22Rv1 (cell line): ENCODE data around the gene NLRP6.

Experiments
- ZFX ChIP-seq: fragments of 450-650 bp; IDR thresholded peaks from 2 replicates; pipeline ENCODE4 v1.6.1; 2017; ENCODE audit warnings: antibody characterized with exemption, borderline replicate concordance
- TF ChIP-seq, protein P1 (sequence below): fragments of 450-650 bp; IDR thresholded peaks from 2 replicates; pipeline ENCODE4 v1.5.1; 2017; ENCODE audit warnings: mild to moderate bottlenecking

DNA sequence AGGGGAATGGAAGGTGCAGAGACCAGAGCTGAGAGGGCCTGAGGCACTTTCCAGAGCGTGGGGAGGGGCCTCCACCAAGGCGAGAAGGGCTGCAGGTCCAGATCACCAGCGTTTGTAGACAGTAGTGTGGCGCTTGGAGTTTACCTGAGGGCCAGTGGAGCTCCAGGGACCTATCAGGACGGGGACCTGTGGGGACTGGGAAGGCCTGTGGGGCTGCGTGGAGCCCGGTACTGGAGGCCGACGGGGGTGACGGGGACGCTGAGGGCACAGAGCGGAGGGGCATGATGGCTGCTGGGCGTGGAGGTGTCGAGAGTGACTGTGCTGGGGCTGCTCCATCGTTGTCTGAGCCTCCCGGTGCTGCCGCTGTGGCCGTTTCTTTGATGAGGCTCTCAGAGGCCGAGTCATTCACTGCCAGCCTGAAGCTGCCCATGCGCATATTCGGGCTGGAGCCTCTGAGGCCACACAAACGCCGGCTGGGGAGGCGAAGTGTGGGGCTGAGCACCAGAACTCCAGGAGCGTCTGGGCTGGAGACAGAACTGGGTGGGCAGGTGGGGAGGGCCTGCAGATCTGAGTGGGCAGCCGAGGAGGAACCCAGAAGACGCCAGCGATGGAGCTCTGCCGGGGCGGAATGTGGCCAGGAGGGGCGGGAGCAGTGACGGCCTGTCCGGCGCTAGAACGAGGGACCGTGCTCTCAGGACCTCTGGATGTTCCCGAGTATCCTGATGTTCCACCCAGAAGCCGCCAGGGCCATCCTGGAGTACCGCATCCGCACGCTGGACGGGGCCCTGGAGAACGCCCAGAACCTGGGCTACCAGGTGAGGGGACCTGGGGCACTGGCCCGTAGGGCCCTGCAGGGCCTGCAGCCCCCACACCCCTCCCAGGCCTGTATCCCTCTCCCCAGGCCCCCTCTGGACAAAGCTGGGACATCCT is 13.3 kb downstream of the NLRP6 start:
- TF ChIP-seq, protein P1, sequence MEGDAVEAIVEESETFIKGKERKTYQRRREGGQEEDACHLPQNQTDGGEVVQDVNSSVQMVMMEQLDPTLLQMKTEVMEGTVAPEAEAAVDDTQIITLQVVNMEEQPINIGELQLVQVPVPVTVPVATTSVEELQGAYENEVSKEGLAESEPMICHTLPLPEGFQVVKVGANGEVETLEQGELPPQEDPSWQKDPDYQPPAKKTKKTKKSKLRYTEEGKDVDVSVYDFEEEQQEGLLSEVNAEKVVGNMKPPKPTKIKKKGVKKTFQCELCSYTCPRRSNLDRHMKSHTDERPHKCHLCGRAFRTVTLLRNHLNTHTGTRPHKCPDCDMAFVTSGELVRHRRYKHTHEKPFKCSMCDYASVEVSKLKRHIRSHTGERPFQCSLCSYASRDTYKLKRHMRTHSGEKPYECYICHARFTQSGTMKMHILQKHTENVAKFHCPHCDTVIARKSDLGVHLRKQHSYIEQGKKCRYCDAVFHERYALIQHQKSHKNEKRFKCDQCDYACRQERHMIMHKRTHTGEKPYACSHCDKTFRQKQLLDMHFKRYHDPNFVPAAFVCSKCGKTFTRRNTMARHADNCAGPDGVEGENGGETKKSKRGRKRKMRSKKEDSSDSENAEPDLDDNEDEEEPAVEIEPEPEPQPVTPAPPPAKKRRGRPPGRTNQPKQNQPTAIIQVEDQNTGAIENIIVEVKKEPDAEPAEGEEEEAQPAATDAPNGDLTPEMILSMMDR, result no peak
- TF ChIP-seq ZFX, result no peak
